ENCODE data around the gene MCCC2. TPM values are rescaled to one million over a fixed set of nuclear protein-coding genes. Genes with fewer than 3 reads are reported as not detected.

Gene MCCC2
- total and polyA plus RNA-seq, 2 experiments from 2014 or later = 31.9 to 59.1 TPM

DNA sequence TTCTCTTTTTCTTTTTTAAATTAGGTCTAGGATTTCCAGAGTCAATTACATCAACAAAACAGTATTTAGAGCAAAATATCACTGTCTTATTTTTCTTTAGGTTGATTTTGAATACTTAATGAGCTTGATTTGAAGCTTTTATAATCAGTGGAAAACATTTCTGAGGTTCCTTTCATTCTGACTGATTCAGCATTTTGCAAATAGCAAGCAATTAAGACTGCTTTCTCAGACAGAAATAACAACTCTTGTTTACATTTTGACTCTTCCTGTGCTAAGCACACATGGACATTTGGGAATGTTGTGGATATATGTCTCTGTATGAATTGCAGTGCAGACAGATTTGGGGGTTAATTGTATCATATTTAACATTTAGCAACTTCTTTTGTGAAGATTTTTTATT, 22.2 kb upstream of the MCCC2 start (continued):
- TF ChIP-seq, protein P1, sequence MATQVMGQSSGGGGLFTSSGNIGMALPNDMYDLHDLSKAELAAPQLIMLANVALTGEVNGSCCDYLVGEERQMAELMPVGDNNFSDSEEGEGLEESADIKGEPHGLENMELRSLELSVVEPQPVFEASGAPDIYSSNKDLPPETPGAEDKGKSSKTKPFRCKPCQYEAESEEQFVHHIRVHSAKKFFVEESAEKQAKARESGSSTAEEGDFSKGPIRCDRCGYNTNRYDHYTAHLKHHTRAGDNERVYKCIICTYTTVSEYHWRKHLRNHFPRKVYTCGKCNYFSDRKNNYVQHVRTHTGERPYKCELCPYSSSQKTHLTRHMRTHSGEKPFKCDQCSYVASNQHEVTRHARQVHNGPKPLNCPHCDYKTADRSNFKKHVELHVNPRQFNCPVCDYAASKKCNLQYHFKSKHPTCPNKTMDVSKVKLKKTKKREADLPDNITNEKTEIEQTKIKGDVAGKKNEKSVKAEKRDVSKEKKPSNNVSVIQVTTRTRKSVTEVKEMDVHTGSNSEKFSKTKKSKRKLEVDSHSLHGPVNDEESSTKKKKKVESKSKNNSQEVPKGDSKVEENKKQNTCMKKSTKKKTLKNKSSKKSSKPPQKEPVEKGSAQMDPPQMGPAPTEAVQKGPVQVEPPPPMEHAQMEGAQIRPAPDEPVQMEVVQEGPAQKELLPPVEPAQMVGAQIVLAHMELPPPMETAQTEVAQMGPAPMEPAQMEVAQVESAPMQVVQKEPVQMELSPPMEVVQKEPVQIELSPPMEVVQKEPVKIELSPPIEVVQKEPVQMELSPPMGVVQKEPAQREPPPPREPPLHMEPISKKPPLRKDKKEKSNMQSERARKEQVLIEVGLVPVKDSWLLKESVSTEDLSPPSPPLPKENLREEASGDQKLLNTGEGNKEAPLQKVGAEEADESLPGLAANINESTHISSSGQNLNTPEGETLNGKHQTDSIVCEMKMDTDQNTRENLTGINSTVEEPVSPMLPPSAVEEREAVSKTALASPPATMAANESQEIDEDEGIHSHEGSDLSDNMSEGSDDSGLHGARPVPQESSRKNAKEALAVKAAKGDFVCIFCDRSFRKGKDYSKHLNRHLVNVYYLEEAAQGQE (IDR thresholded peaks at IDR 0.05; ENCODE audit: unreplicated experiment) = no peak
- TF ChIP-seq CREB1 (CRISPR knock-in tag; IDR thresholded peaks at IDR 0.05; ENCODE audit: low read depth) (no peak), POLR2AphosphoS5 (IDR thresholded peaks at IDR 0.05; ENCODE audit: low read depth) (no peak)

DNA sequence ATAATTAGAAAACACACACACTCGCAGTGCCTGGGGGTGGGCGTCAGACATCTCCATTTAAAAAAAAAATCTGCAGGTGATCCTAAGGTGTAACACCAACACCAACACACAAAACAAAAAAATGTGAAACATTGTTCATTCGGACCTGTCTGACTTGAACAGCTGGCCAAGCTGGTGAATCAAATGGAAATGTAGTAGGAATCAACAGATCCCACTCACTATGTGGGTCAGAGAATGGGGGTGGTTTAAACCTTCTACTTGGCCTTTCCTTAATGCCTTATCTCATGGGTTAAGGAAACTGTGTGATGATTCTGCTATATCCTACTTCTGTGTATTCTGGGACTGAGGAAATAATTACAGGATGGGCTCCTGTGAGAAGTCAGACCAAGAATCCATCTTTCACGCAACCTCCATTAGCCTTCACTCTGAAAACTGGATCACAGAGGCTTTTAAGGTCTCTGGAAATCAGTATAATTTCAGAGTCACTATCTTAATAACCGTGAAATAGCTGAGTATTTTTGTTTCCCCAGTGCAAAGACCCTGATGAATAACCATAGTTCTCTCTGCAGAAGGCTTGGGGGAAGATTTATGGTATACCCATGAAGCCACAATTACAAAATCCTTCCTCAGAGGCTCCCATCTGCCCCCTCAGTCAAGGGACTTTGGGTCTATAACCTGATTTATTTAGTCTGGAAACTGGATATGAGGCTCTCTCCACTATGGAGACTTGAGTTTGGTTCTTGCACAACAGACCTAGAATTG, 17.2 kb upstream of the MCCC2 start:
- Mint-ChIP-seq H3K4me1 (peaks cover 12% of the 10 kb centered on the region), H3K9me3 (no peaks in the 10 kb centered on the region), H3K27ac (no peak overlapping the region), H3K4me3 (no peak overlapping the region), H3K27me3 (ENCODE audit: insufficient read depth, low read depth, poor library complexity) (no peaks in the 10 kb centered on the region), H3K36me3 (ENCODE audit: low read depth) (peaks cover 8% of the 10 kb centered on the region; the same call in 1 of the 3 replicates)
- no peaks in the 10 kb centered on the region for H3K79me2 ChIP-seq (replicated peaks; ENCODE audit: insufficient read depth)
- no peak overlapping the region for H3K4me2 ChIP-seq
- DNase-seq (ENCODE audit: low spot score) (no peak), ATAC-seq (no peak)
- no peak overlapping the region for H2AFZ ChIP-seq
- no peak overlapping the region for H3K27ac ChIP-seq (ENCODE audit: low read depth)
- no peaks in the 10 kb centered on the region; the same call in 1 of the 2 replicates for H4K20me1 ChIP-seq (replicated peaks; ENCODE audit: insufficient read depth)
- no peaks in the 10 kb centered on the region for H3K9me2 ChIP-seq (ENCODE audit: insufficient read depth)
- H3K27me3 ChIP-seq (ENCODE audit: insufficient read depth) = no peaks in the 10 kb centered on the region
- 0 out of 2 replicates have a peak, but pooled peaks cover 6% of the 10 kb centered on the region for H3F3A ChIP-seq (replicated peaks; ENCODE audit: low read depth)
- no peak overlapping the region for H3K4me3 ChIP-seq
- no peaks in the 10 kb centered on the region; the same call in 1 of the 2 replicates for H3K36me3 ChIP-seq (ENCODE audit: insufficient read depth)
- H3K4me1 ChIP-seq (ENCODE audit: insufficient read depth) = no peaks in the 10 kb centered on the region
- TF ChIP-seq JUNB (IDR thresholded peaks at IDR 0.05; ENCODE audit: unreplicated experiment) = no peak
- no peak for TF ChIP-seq EZH2 (IDR thresholded peaks at IDR 0.05; ENCODE audit: low read depth, unreplicated experiment)
- TF ChIP-seq STAT1 (IDR thresholded peaks at IDR 0.05; ENCODE audit: unreplicated experiment) = no peak
- TF ChIP-seq, protein P2, sequence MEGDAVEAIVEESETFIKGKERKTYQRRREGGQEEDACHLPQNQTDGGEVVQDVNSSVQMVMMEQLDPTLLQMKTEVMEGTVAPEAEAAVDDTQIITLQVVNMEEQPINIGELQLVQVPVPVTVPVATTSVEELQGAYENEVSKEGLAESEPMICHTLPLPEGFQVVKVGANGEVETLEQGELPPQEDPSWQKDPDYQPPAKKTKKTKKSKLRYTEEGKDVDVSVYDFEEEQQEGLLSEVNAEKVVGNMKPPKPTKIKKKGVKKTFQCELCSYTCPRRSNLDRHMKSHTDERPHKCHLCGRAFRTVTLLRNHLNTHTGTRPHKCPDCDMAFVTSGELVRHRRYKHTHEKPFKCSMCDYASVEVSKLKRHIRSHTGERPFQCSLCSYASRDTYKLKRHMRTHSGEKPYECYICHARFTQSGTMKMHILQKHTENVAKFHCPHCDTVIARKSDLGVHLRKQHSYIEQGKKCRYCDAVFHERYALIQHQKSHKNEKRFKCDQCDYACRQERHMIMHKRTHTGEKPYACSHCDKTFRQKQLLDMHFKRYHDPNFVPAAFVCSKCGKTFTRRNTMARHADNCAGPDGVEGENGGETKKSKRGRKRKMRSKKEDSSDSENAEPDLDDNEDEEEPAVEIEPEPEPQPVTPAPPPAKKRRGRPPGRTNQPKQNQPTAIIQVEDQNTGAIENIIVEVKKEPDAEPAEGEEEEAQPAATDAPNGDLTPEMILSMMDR (conservative IDR thresholded peaks at IDR 0.05; ENCODE audit: low read depth in 2 of 2) = no peak
- TF ChIP-seq, protein P1 (IDR thresholded peaks at IDR 0.05; ENCODE audit: unreplicated experiment) = no peak
- TF ChIP-seq, protein P3, sequence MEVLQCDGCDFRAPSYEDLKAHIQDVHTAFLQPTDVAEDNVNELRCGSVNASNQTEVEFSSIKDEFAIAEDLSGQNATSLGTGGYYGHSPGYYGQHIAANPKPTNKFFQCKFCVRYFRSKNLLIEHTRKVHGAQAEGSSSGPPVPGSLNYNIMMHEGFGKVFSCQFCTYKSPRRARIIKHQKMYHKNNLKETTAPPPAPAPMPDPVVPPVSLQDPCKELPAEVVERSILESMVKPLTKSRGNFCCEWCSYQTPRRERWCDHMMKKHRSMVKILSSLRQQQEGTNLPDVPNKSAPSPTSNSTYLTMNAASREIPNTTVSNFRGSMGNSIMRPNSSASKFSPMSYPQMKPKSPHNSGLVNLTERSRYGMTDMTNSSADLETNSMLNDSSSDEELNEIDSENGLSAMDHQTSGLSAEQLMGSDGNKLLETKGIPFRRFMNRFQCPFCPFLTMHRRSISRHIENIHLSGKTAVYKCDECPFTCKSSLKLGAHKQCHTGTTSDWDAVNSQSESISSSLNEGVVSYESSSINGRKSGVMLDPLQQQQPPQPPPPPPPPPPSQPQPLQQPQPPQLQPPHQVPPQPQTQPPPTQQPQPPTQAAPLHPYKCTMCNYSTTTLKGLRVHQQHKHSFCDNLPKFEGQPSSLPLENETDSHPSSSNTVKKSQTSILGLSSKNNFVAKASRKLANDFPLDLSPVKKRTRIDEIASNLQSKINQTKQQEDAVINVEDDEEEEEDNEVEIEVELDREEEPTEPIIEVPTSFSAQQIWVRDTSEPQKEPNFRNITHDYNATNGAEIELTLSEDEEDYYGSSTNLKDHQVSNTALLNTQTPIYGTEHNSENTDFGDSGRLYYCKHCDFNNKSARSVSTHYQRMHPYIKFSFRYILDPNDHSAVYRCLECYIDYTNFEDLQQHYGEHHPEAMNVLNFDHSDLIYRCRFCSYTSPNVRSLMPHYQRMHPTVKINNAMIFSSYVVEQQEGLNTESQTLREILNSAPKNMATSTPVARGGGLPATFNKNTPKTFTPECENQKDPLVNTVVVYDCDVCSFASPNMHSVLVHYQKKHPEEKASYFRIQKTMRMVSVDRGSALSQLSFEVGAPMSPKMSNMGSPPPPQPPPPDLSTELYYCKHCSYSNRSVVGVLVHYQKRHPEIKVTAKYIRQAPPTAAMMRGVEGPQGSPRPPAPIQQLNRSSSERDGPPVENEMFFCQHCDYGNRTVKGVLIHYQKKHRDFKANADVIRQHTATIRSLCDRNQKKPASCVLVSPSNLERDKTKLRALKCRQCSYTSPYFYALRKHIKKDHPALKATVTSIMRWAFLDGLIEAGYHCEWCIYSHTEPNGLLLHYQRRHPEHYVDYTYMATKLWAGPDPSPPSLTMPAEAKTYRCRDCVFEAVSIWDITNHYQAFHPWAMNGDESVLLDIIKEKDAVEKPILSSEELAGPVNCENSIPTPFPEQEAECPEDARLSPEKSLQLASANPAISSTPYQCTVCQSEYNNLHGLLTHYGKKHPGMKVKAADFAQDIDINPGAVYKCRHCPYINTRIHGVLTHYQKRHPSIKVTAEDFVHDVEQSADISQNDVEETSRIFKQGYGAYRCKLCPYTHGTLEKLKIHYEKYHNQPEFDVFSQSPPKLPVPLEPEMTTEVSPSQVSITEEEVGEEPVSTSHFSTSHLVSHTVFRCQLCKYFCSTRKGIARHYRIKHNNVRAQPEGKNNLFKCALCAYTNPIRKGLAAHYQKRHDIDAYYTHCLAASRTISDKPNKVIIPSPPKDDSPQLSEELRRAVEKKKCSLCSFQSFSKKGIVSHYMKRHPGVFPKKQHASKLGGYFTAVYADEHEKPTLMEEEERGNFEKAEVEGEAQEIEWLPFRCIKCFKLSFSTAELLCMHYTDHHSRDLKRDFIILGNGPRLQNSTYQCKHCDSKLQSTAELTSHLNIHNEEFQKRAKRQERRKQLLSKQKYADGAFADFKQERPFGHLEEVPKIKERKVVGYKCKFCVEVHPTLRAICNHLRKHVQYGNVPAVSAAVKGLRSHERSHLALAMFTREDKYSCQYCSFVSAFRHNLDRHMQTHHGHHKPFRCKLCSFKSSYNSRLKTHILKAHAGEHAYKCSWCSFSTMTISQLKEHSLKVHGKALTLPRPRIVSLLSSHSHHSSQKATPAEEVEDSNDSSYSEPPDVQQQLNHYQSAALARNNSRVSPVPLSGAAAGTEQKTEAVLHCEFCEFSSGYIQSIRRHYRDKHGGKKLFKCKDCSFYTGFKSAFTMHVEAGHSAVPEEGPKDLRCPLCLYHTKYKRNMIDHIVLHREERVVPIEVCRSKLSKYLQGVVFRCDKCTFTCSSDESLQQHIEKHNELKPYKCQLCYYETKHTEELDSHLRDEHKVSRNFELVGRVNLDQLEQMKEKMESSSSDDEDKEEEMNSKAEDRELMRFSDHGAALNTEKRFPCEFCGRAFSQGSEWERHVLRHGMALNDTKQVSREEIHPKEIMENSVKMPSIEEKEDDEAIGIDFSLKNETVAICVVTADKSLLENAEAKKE (CRISPR knock-in tag; IDR thresholded peaks at IDR 0.05) = no peak
- TF ChIP-seq POLR2AphosphoS5 (IDR thresholded peaks at IDR 0.05; ENCODE audit: low read depth) = no peak

All from GM23338 (cell line).